SK-N-SH treated with all-trans-retinoic acid at 6 μM for 48 hours (cell line): ENCODE data around the gene REEP1.

Experiments used
- ARNTL ChIP-seq: fragments of 450-650 bp; formaldehyde crosslinking; IDR thresholded peaks from 2 replicates; pipeline ENCODE4 v1.5.0; 2020; ENCODE audit warnings: low read depth, mild to moderate bottlenecking, moderate library complexity, borderline replicate concordance
- CREB5 ChIP-seq: fragments of 250-450 bp; sonication (Bioruptor Pico); IDR thresholded peaks from 2 replicates; pipeline ENCODE4 v1.5.1; 2020; ENCODE audit warnings: low read depth, mild to moderate bottlenecking, moderate library complexity
- RARB ChIP-seq: fragments of 250-450 bp; sonication (Bioruptor Pico); IDR thresholded peaks from 2 replicates; pipeline ENCODE4 v1.8.0; 2021; ENCODE audit warnings: mild to moderate bottlenecking, moderate library complexity
- TOX ChIP-seq: fragments of 250-450 bp; sonication (Bioruptor Pico); IDR thresholded peaks from 2 replicates; pipeline ENCODE4 v1.8.0; 2021; ENCODE audit warnings: mild to moderate bottlenecking, moderate library complexity, borderline replicate concordance
- ZC3H10 ChIP-seq: fragments of 250-450 bp; sonication (Bioruptor Pico); IDR thresholded peaks from 2 replicates; pipeline ENCODE4 v1.5.1; 2021; ENCODE audit warnings: mild to moderate bottlenecking, moderate library complexity
- TF ChIP-seq, protein P1 (sequence below): fragments of 250-450 bp; sonication (Bioruptor Pico); IDR thresholded peaks from 2 replicates; pipeline ENCODE4 v1.8.0; 2020; ENCODE audit warnings: mild to moderate bottlenecking, moderate library complexity, borderline replicate concordance

DNA sequence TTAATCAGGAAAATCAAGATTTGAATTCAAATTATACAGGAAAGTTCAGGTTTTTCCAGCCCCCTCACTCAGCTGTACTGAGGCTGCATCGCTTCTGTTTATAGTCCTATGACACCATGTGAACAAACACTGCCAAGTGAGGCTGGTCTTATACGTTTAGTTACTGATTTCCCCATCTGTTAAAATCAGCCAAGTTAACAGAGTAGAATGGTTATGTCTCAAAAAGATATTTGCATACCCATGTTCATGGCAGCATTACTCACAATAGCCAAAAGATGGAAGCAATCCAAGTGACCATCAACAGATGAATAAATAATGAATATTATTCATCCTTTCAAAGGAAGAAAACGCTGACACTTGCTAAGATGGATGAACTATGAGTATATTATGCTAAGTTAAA lies 43.8 kb downstream of the REEP1 start:
- TF ChIP-seq CREB5 (CRISPR knock-in tag) (no peak), RARB (no peak), ARNTL (CRISPR knock-in tag) (no peak), ZC3H10 (CRISPR knock-in tag) (no peak), TOX (CRISPR knock-in tag) (no peak)
- TF ChIP-seq, protein P1, sequence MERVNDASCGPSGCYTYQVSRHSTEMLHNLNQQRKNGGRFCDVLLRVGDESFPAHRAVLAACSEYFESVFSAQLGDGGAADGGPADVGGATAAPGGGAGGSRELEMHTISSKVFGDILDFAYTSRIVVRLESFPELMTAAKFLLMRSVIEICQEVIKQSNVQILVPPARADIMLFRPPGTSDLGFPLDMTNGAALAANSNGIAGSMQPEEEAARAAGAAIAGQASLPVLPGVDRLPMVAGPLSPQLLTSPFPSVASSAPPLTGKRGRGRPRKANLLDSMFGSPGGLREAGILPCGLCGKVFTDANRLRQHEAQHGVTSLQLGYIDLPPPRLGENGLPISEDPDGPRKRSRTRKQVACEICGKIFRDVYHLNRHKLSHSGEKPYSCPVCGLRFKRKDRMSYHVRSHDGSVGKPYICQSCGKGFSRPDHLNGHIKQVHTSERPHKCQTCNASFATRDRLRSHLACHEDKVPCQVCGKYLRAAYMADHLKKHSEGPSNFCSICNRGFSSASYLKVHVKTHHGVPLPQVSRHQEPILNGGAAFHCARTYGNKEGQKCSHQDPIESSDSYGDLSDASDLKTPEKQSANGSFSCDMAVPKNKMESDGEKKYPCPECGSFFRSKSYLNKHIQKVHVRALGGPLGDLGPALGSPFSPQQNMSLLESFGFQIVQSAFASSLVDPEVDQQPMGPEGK (CRISPR knock-in tag), result no peak
